HK-2 (cell line): ENCODE data around the gene COX14.
"Not testable (repeated sequence)": the region's sequence is repeated elsewhere in the genome, so short reads cannot be mapped to it uniquely, and the experiment has no call there.

Source experiments
- DNase-seq: peaks from one replicate; pipeline ENCODE4 v3.0.0-alpha.2; 2018; ENCODE audit not compliant: unreplicated experiment

COX14 gene

DNA sequence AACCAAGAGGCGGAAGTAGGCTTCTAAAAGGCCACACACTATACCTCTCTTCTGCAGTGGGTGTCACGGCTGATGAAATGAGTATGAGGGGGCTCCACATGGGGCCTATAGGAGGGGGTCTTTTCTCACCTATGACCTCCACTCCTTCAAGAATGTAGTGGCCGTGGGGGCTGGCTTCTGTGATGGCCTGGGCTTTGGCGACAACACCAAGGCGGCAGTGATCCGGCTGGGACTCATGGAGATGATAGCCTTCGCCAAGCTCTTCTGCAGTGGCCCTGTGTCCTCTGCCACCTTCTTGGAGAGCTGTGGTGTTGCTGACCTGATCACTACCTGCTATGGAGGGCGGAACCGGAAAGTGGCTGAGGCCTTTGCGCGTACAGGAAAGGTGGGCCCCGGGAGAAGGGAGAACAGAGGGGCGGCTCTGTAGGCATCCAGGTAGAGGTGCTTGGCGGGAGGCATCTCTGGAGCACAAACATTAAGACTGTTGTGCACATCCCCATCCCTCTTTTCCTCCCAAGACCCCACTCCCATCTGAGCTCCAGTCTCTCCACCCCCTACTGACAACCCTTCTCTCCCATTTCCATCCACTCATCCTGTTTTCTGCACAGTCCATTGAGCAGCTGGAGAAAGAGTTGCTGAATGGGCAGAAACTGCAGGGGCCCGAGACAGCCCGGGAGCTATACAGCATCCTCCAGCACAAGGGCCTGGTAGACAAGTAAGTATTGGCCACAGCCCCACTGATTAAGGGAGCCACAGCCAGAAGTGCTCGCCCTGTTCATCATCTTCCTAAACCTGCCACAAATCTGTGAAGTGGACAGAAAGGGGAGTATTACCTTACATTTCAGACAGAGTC is 4.4 kb upstream of the COX14 start:
- no peak for DNase-seq

GRCh38 chr12:50109319-50109718 is 2.7 kb upstream of the COX14 start:
- no peak for DNase-seq

DNA sequence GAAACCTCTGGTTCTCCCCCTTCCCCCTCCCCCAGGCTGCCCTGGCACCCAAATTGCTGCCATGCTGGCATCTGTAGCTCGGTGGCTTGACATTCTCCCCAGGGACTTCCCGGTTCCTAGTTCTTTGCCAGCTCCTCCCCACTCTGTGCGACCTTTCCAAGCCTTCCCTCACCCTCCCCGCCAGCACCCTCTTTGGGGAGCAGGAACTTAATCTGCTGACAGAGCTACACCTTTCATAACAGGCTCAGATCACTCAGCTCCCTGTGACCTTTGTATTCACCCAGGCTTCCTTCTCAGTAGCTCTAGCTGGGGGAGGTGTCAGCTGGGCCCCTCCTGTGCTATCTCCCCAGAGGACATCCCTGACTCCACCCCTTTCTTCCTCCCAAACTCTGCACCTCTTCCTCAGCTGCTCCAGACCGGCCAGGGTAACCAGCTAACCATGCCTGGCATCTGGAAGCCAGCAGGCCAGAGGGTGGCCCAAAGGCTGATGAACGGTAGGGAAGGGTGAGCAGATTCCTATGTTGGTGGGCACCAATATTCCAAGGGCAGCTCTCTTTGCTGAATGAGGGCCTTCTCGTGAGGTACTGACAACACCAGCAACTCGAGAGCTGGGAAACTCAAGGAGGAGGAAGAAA is 1.8 kb upstream of the COX14 start:
- peak; percentile 44 for DNase-seq

DNA sequence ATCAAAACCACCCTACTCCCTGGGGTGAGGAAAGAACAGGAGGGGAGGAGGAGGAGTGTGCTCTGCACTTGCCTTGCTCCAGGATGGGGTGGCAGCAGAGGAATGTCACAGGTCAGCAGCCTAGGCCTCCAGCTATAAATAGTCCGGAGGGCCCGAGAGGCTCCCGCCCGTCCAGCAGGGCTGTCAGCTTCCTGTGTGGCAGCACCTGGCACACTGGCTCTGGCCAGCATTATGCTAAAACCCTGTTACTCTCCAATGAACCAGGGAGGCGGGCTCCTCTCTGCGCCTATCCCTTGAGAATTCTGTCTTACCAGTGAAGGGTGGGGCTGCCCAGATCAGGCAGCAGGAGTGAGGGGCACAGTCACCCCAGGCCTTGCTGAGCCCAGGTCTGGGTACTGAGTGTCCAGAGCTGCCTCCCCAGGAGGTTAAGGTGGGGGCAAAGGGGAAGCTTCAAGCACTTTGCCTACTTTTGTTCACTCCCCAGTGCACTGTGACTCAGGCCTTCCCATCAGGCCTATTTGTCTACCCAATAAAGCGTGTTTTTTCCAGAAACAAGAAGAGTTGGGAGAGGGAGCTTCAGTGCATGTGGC is 1.2 kb upstream of the COX14 start:
- peak; percentile 82 for DNase-seq

DNA sequence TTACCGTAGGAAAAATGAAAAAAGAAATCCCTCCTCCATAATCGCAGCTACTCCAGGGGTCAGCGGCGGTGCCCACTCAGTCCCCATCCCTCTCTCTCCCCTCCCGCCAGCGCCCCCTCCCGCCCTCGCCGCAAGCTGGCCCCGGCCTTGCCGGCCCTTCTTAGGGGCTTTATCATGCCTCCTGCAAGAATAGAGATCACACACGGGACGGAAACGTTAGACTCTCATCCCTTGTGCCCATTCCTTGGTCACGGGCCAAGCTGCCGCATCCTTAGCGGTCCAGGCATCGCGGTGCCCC is 692 bp upstream of the COX14 start:
- DNase-seq: no peak

DNA sequence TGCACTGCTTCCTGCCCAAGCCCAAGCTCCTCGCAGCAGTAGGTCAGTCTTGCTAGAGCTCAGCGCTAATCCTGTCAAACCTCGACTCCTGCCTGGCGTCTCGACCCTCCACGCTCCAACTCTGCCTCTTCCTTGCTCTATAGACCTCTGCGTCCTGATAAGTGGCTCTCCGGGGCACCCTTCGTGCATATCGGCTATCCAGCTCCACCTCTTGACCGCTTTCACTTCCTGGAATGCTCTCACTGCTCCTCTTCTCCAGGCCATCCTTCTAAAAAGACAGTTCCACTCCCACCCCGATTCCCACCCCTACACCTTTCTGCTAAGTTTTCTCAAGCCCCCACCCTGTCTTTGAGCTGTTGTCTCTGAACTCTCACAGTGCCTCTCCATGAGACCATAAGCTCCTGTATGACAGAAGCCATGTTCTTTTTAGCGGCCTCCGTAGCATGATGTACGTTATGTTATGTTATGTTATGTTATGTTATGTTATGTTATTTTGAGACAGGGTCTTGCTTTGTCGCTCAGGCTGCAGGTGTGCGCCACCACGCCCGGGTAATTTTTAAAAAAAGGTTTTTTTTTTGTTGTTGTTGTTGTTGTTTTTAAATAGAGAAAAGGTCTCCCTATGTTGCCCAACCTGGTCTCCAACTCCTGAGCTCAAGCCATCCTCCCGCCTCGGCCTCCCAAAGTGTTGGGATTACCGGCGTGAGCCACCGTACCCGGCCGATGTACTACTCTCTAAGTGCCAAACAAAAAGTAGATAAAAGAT is 601 bp downstream of the COX14 start:
- DNase-seq: no peak

GRCh38 chr12:50117057-50117622 is 5.1 kb downstream of the COX14 start:
- no peak for DNase-seq

DNA sequence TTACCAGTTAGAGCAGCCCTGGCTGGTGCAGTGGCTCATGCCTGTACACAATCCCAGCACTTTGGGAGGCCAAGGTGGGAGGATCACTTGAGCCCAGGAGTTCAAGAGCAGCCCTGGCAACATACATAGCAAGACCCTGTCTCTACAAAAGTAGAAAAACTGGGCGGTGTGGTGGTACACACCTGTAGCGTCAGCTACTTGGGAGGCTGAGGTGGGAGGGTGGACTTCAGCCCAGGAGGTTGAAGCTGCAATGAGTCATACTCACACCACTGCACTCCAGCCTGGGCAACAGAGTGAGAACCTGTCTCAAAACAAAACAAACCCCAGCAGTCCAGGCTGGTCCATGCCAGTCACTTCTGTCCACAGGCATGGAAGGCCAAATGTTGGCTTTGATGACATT is 7.4 kb downstream of the COX14 start:
- DNase-seq: no peak

DNA sequence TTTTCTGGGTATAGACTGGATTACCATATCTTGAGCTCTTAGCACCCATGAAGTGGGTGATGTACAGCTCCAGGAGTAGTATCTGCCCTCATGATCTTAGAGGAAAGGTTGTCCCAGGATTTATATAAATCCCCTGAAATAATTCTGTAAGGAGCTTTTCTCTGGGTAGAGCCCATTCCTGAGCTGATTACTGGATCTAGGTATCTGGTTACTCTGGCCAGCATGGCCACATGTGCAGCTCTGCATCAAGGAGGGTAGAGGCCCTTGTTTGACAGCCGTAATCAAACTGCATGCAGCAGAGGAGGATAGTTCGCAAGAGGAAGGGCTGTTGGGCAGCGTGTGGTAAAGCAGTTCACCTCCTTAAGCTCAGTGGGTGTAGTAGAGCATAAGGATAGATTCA is 8.5 kb downstream of the COX14 start:
- no peak for DNase-seq

GRCh38 chr12:50120953-50121352 is 8.9 kb downstream of the COX14 start:
- no peak for DNase-seq

- DNase-seq: no peak
These were observed 9.6 kb downstream of the COX14 start for GRCh38 chr12:50121641-50122040.

DNA sequence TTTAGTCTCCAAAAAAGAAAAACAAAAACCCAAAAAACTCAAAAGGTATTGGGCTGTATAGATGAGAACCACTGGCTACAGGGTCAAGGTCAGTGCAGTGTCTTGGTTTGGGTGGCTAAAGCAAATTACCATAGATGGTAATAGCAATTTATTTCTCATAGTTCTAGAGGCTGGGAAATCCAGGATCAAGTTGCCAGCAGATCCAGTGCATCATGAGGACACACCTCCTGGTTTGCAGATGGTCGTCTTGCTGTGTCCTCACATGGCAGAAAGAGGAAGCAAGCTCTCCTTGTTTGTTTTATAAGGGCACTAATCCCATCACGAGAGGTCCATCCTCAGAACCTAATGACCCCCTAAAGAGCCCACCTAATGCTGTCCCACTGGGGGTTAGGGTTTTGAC is 11.2 kb downstream of the COX14 start:
- no peak for DNase-seq

DNA sequence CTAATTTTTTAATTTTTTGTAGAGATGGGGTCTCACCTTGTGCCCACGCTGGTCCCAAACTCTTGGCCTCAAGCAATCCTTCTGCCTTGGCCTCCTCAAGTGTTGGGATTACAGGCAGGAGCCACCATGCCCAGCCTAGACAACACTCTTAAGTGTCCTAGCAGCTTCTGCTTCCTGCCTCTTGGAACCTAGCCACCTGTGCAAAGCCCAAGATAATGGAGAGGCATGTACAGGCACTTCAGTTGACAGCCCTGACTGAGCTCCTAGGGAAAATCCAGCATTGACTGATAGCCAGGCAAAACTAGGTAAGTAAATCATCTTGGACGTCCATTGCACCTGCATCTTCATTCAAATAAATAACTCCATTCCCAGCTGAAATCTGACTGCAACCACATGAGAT is 15.5 kb downstream of the COX14 start:
- no peak for DNase-seq

DNA sequence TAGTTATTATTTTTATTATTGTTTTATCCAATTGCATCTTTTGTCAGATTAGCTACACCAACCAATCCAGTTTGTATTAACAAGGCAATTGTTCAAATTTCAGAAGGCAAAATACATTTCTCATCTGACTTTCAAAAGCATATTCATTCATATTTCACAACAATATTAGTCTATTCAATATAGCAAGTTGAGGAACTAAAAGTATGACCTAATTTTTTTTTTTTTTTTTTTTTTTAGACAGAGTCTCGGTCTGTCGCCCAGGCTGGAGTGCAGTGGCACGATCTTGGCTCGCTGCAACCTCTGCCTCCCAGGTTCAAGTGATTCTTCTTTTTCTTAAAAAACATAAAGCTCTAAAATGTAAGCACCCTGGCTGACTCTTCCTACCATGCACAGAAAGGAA is 17.3 kb downstream of the COX14 start:
- no peak for DNase-seq

- DNase-seq: no peak
These were observed 20.6 kb downstream of the COX14 start for GRCh38 chr12:50132505-50133135.

- no peak for DNase-seq
These were observed 31.0 kb downstream of the COX14 start for GRCh38 chr12:50142993-50143392.

GRCh38 chr12:50145439-50145838 is 33.4 kb downstream of the COX14 start:
- DNase-seq: no peak

DNA sequence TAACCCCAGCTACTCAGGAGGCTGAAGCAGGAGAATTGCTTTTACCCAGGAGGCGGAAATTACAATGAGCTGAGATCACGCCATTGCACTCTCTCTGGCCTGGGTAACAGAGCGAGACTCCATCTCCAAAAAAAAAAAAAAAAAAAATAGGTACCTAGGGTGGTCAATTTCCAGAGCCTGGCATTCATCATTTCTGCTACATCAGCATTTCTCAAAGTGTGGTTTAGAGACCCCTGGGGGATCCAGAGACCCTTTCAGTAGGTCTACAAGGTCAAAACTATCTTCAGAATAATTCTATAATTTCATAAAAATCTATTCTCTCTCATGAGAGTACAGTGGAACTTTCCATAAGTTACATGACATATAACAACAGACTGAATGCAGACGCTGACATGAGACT is 35.2 kb downstream of the COX14 start:
- no peak for DNase-seq

- not testable (repeated sequence) for DNase-seq
These were observed 36.0 kb downstream of the COX14 start for GRCh38 chr12:50148011-50148410.

DNA sequence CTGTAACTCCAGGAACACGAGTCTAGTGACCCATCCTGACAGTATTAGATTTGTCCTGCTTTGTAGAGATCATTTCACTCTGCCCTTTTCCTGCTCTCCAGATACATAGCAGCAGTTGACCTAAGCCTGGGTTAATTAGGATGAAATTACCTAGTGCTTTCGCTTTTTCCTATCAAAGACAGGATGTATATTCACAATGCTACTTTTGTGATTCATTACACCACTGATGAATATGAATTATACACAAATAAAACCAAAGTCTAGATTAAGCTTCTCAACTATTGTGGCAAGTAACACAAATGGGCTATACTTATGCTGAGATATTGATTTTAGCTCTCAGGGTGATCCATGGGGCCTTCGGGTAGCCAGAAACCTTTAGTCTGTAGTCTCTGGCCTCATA is 37.3 kb downstream of the COX14 start:
- no peak for DNase-seq

DNA sequence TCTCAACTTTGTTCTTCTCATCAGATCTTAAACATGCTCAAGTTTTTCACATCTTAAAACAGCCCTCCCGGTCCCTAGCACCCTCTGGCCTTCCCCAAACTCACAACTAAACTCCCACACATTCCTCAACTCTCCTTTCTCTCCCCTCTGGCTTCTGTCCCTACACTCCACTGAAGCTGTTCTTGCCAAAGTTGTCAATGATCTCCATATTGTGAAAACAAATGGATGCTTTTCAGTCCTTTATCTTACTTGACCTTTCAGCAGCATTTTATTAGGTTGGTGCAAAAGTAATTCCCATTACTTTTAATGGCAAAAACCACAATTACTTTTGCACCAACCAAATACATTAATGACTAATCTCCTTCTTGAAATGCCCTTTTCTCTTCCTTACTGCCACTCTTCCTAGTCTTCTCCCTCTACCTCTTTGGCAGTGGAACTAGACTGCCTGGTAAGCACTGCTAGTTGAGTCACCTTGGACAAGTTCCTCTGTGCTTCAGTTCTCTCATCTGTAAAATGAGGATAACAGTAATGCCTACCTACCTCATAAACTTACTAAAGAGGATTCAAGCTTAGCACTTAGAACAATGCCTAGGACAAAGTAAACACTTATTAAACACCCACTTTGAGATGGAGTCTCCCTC is 39.1 kb downstream of the COX14 start:
- no peak for DNase-seq
